Ascending aorta (tissue), 2 donors: Measurements from ENCODE around the gene RAD23B. TPM values are rescaled to one million over a fixed set of nuclear protein-coding genes. Genes with fewer than 3 reads are reported as not detected.
A peak's percentile ranks its signal among the peaks of the same experiment; 100 is the strongest.

Experiments used
- DNase-seq, 2 donors: peaks; one replicate each; pipeline ENCODE4 v3.0.0-alpha.2; 2019; ENCODE audit warnings: low spot score in 2 of 2
- H3K27ac ChIP-seq, 2 donors: fragments of 200-600 bp; sonication (generic); one replicate each; pipeline ENCODE4 v1.5.1; 2016 to 2017; ENCODE audit warnings: mild to moderate bottlenecking in 1 of 2
- H3K27me3 ChIP-seq: fragments of 200-600 bp; sonication (generic); one replicate; pipeline ENCODE4 v1.5.1; 2017
- H3K36me3 ChIP-seq, 2 donors: fragments of 200-600 bp; sonication (generic); one replicate each; pipeline ENCODE4 v1.5.1; 2016
- H3K4me1 ChIP-seq, 2 donors: fragments of 200-600 bp; sonication (generic); one replicate each; pipeline ENCODE4 v1.5.1; 2016 to 2017; ENCODE audit warnings: mild to moderate bottlenecking in 1 of 2
- H3K4me3 ChIP-seq, 2 donors: fragments of 200-600 bp; sonication (generic); one replicate each; pipeline ENCODE4 v1.5.1; 2016 to 2017; ENCODE audit warnings: mild to moderate bottlenecking in 1 of 2
- H3K9me3 ChIP-seq, 2 donors: fragments of 200-600 bp; sonication (generic); one replicate each; pipeline ENCODE4 v1.5.1; 2016
- CTCF ChIP-seq, 3 experiments: fragments of 200-600 bp in 2 of 3; fragments of 450-650 bp in 1 of 3; sonication (generic) in 2 of 3; IDR thresholded peaks; one replicate each; pipeline ENCODE4 v1.5.1; 2016 to 2019; ENCODE audit warnings: antibody characterized with exemption in 3 of 3, mild to moderate bottlenecking in 1 of 3, moderate library complexity in 1 of 3
- intact Hi-C: fragments of 100-400 bp; cut with DNase I; formaldehyde crosslinking; loops from one replicate; pipeline ENCODE4 v1.15.1; 2023
- total RNA-seq: library from RNA; depleted of rRNA; stranded (reverse); fragments of >200 nt; gene quantifications from one replicate; pipeline ENCODE4 v1.1.0, GENCODE V29; 2016

RAD23B gene
- total RNA-seq = 57.7 TPM

GRCh38 chr9:107282759-107283622 is at the start of gene RAD23B:
TSS of gene RAD23B (plus strand) at chr9:107283279. CDS start at chr9:107283630, 351 bp downstream.
- intact Hi-C loops = loop anchor here (1.0 to 10.0 kb wide), 5 partner anchors 32 to 449 kb away; partner anchors contain the start of genes KLF4 and ZNF462
- Histone ChIP-seq H3K4me3 (peak within 1 kb of the TSS; percentile 82 to 95), H3K4me1 (peaks cover 0 to 8% of the 10 kb centered on the region in 2 donors), H3K9me3 (no peaks in the 10 kb centered on the region), H3K36me3 (no peaks in the 10 kb centered on the region), H3K27me3 (no peaks in the 10 kb centered on the region), H3K27ac (peak within 1 kb of the TSS; percentile 98 to 99)
- TF ChIP-seq CTCF (IDR thresholded peaks at IDR 0.05) = no peak
- DNase-seq = peak; percentile 93 to 99

DNA sequence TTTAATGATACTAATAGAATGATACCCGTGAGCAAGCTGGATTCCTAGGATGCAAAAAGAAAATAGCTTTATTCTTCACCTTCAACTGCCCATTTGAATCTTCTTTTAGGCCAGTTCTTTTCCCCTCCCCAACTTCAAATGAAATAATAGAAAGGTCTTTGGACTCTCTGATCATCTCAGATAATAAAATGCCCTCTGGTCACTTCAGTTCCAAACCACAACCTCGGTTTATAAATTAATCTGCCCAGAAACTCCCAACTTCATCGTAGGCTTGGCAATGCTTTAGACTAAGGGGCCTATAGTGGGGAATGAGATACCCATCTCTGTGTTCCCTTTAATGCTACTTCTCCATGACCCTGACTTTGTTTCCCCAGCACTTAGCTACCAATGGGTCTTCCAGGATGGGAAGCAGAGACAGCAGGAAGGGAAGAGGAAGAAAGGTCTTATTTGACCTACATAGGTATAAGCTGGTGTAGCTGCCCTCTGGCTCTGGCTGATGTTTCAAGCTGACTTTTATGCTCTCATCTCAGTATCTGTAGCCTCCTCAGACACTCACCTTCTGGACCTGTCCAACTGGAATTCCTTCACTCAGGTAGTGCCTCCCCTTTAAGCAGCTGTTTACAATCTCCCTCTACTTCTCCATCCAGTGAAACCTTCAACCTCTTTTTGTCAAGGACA is 47.2 kb upstream of the RAD23B start:
- H3K4me3 ChIP-seq = no peak overlapping the region
- intact Hi-C loops = no loop called here
- no peaks in the 10 kb centered on the region for H3K4me1 ChIP-seq
- H3K27me3 ChIP-seq = no peaks in the 10 kb centered on the region
- TF ChIP-seq CTCF (IDR thresholded peaks at IDR 0.05) = no peak
- no peak for DNase-seq
- no peak overlapping the region for H3K27ac ChIP-seq
- H3K36me3 ChIP-seq = no peaks in the 10 kb centered on the region
- no peaks in the 10 kb centered on the region for H3K9me3 ChIP-seq

- no peaks in the 10 kb centered on the region for H3K27me3 ChIP-seq
- intact Hi-C loops = no loop called here
- H3K4me3 ChIP-seq = no peak overlapping the region
- DNase-seq = no peak
- H3K36me3 ChIP-seq = no peaks in the 10 kb centered on the region
- H3K9me3 ChIP-seq = no peaks in the 10 kb centered on the region
- TF ChIP-seq CTCF (IDR thresholded peaks at IDR 0.05) = no peak
- H3K4me1 ChIP-seq = no peaks in the 10 kb centered on the region
- no peak overlapping the region for H3K27ac ChIP-seq
These were observed 45.2 kb upstream of the RAD23B start for GRCh38 chr9:107237873-107238272.

- intact Hi-C loops = no loop called here
- no peaks in the 10 kb centered on the region for H3K9me3 ChIP-seq
- no peaks in the 10 kb centered on the region for H3K4me1 ChIP-seq
- H3K36me3 ChIP-seq = no peaks in the 10 kb centered on the region
- TF ChIP-seq CTCF (IDR thresholded peaks at IDR 0.05) = no peak
- H3K27ac ChIP-seq = no peak overlapping the region
- H3K4me3 ChIP-seq = no peak overlapping the region
- DNase-seq = no peak
- H3K27me3 ChIP-seq = no peaks in the 10 kb centered on the region
These were observed 43.6 kb upstream of the RAD23B start for GRCh38 chr9:107239474-107239873.

DNA sequence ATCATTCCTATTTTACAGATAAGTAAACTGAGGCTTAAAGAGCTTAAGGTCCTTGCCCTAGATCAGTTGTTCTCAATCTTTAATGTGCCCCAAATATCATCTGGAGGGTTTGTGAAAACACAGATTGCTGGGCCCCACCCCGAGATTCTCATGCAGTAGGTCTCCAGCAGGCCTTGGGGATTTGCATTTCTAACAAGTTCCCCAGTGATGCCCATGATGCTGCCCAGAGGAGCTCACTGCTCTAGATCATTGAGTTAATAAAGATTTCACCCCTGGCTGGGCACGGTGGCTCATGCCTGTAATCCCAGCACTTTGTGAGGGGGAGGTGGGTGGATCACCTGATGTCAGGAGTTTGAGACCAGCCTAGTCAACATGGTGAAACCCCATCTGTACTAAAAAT is 42.8 kb upstream of the RAD23B start:
- no peak for DNase-seq
- no peak for TF ChIP-seq CTCF (IDR thresholded peaks at IDR 0.05)
- no peak overlapping the region for H3K27ac ChIP-seq
- no peaks in the 10 kb centered on the region for H3K27me3 ChIP-seq
- H3K4me3 ChIP-seq = no peak overlapping the region
- H3K9me3 ChIP-seq = no peaks in the 10 kb centered on the region
- no peaks in the 10 kb centered on the region for H3K4me1 ChIP-seq
- H3K36me3 ChIP-seq = no peaks in the 10 kb centered on the region
- intact Hi-C loops = no loop called here
